PFSK-1 (cell line): ENCODE results near the gene MAST4. TPM values are rescaled to one million over a fixed set of nuclear protein-coding genes. Genes with fewer than 3 reads are reported as not detected.

Source experiments
- FOXP2 ChIP-seq: optimal IDR thresholded peaks from 2 replicates; pipeline ENCODE3; 2011; ENCODE audit warnings: borderline replicate concordance, control low read depth, inconsistent platforms; ENCODE audit not compliant: insufficient read depth; ENCODE audit errors: extremely low read length, extremely low read depth
- POLR2AphosphoS5 ChIP-seq: IDR thresholded peaks from 2 replicates; pipeline ENCODE4 v1.6.1; 2012; ENCODE audit warnings: low read depth, mild to moderate bottlenecking, control low read depth, low read length, moderate library complexity
- REST ChIP-seq, 2 experiments: IDR thresholded peaks; 2 replicates each; pipeline versions ENCODE4 v1.6.1 to v1.8.0; 2011 to 2012; ENCODE audit warnings: low read depth in 2 of 2, low read length in 2 of 2, control low read depth in 1 of 2, inconsistent platforms in 1 of 2, mild to moderate bottlenecking in 1 of 2, moderate library complexity in 1 of 2; ENCODE audit not compliant: insufficient read depth in 1 of 2
- SIN3A ChIP-seq: IDR thresholded peaks from 2 replicates; pipeline ENCODE4 v1.6.1; 2012; ENCODE audit warnings: mild to moderate bottlenecking, low read length, moderate library complexity, borderline replicate concordance; ENCODE audit not compliant: insufficient read depth
- TAF1 ChIP-seq: IDR thresholded peaks from 2 replicates; pipeline ENCODE4 v1.6.1; 2012; ENCODE audit warnings: low read length, control low read depth, borderline replicate concordance; ENCODE audit not compliant: insufficient read depth
- polyA plus RNA-seq: library from polyadenylated mRNA; unstranded; fragments of >200 nt; gene quantifications from one replicate; pipeline ENCODE4 v1.2.1, GENCODE V29; 2012; ENCODE audit warnings: low read depth, missing spikeins; ENCODE audit not compliant: insufficient read length

Gene MAST4
- 4.3 TPM for polyA plus RNA-seq

- TF ChIP-seq REST (IDR thresholded peaks at IDR 0.05; ENCODE audit: insufficient read depth in 1 of 2, low read depth in 2 of 2, low read length in 2 of 2) (no peak), SIN3A (no peak), POLR2AphosphoS5 (no peak), FOXP2 (no peak), TAF1 (no peak)
These were observed at the start of gene MAST4 for GRCh38 chr5:66595756-66596635. Gene MAST4, plus strand, starts transcription at chr5:66596393. Its CDS starts 263 bp downstream, at chr5:66596656.

- TF ChIP-seq TAF1 (no peak), FOXP2 (no peak), REST (IDR thresholded peaks at IDR 0.05; ENCODE audit: insufficient read depth in 1 of 2, low read depth in 2 of 2, low read length in 2 of 2) (no peak), POLR2AphosphoS5 (no peak), SIN3A (no peak)
These were observed 49.7 kb upstream of the MAST4 start for GRCh38 chr5:66546541-66546940.

- TF ChIP-seq FOXP2, result no peak
- no peak for TF ChIP-seq SIN3A
- no peak for TF ChIP-seq REST (IDR thresholded peaks at IDR 0.05; ENCODE audit: insufficient read depth in 1 of 2, low read depth in 2 of 2, low read length in 2 of 2)
- TF ChIP-seq TAF1, result no peak
- TF ChIP-seq POLR2AphosphoS5, result no peak
These were observed 44.9 kb upstream of the MAST4 start for GRCh38 chr5:66551338-66551737.

GRCh38 chr5:66551945-66552344 is 44.2 kb upstream of the MAST4 start:
- no peak for TF ChIP-seq SIN3A
- no peak for TF ChIP-seq REST (IDR thresholded peaks at IDR 0.05; ENCODE audit: insufficient read depth in 1 of 2, low read depth in 2 of 2, low read length in 2 of 2)
- no peak for TF ChIP-seq POLR2AphosphoS5
- no peak for TF ChIP-seq FOXP2
- TF ChIP-seq TAF1, result no peak

GRCh38 chr5:66553368-66553912 is 42.8 kb upstream of the MAST4 start:
- TF ChIP-seq FOXP2 (no peak), TAF1 (no peak), SIN3A (no peak), POLR2AphosphoS5 (no peak), REST (IDR thresholded peaks at IDR 0.05; ENCODE audit: insufficient read depth in 1 of 2, low read depth in 2 of 2, low read length in 2 of 2) (no peak)
